Spleen (tissue), 7 donors: ENCODE data around the gene DHRS2.

Experiments
- POLR2A ChIP-seq, 3 donors: fragments of 450-650 bp; IDR thresholded peaks; one replicate each; pipeline ENCODE4 v1.5.1; 2017; ENCODE audit warnings: antibody characterized with exemption in 3 of 3, mild to moderate bottlenecking in 1 of 3
- POLR2AphosphoS5 ChIP-seq, 3 donors: sonication (generic); formaldehyde crosslinking; IDR thresholded peaks; one replicate each; pipeline ENCODE4 v1.5.1; 2017; ENCODE audit warnings: antibody characterized with exemption in 3 of 3
- TF ChIP-seq, protein P1 (sequence below), 11 experiments: fragments of 200-600 bp in 7 of 11; fragments of 450-650 bp in 4 of 11; sonication (generic) in 4 of 11; IDR thresholded peaks in 8 of 11; conservative IDR thresholded peaks in 3 of 11; 1 replicate in 7 of 11; 2 replicates in 4 of 11; pipeline versions ENCODE4 v1.4.0 to v1.8.0; 2016 to 2021; ENCODE audit warnings: antibody characterized with exemption in 11 of 11, inconsistent platforms in 4 of 11, mild to moderate bottlenecking in 1 of 11
- donor health status: DM: no; HTN: no; CAD: no; lungs with moderate emphysema.
- donor health status: DM: no; HTN: no; CAD: no.
- donor health status: DM: no; HTN: no; CAD: no.

DNA sequence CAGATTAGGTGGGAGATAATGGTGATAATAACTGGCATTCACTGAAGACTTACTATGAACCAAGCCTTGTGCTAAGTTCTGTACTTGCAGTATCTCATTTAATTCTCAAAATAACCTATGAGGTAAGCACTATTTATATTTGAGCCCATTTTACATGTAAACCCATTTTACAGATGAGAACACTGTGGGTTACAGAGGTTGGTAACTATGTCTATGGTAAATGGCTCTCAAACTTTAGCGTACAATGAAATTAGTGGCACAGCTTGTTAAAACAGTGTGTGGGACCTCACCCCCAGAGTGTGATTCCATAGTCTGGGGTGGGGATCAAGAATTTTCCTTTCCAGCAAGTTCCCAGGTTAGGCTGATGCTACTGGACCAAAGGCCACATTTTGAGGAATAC lies 35.4 kb upstream of the DHRS2 start:
- TF ChIP-seq POLR2AphosphoS5 (IDR thresholded peaks at IDR 0.05) (no peak), POLR2A (IDR thresholded peaks at IDR 0.05) (no peak)
- TF ChIP-seq, protein P1, sequence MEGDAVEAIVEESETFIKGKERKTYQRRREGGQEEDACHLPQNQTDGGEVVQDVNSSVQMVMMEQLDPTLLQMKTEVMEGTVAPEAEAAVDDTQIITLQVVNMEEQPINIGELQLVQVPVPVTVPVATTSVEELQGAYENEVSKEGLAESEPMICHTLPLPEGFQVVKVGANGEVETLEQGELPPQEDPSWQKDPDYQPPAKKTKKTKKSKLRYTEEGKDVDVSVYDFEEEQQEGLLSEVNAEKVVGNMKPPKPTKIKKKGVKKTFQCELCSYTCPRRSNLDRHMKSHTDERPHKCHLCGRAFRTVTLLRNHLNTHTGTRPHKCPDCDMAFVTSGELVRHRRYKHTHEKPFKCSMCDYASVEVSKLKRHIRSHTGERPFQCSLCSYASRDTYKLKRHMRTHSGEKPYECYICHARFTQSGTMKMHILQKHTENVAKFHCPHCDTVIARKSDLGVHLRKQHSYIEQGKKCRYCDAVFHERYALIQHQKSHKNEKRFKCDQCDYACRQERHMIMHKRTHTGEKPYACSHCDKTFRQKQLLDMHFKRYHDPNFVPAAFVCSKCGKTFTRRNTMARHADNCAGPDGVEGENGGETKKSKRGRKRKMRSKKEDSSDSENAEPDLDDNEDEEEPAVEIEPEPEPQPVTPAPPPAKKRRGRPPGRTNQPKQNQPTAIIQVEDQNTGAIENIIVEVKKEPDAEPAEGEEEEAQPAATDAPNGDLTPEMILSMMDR (IDR thresholded peaks at IDR 0.05 in 8 of 11, conservative IDR thresholded peaks at IDR 0.05 in 3 of 11): no peak
